Stomach (tissue), 4 donors: ENCODE data around the gene TULP1.

Experiments used
- CTCF ChIP-seq, 7 experiments: fragments of 450-650 bp in 4 of 7; fragments of 200-600 bp in 3 of 7; sonication (generic) in 3 of 7; IDR thresholded peaks; one replicate each; pipeline ENCODE4 v1.5.1; 2016 to 2019; ENCODE audit warnings: antibody characterized with exemption in 7 of 7, control low read depth in 2 of 7, mild to moderate bottlenecking in 1 of 7
- EP300 ChIP-seq: sonication (generic); formaldehyde crosslinking; IDR thresholded peaks from one replicate; pipeline ENCODE4 v1.6.1; 2017; ENCODE audit warnings: antibody characterized with exemption
- POLR2AphosphoS5 ChIP-seq, 3 donors: sonication (generic); formaldehyde crosslinking; IDR thresholded peaks; one replicate each; pipeline ENCODE4 v1.6.1; 2016; ENCODE audit warnings: antibody characterized with exemption in 3 of 3

GRCh38 chr6:35558571-35558970 lies 45.9 kb upstream of the TULP1 start:
- TF ChIP-seq EP300 = no peak
- TF ChIP-seq POLR2AphosphoS5 (IDR thresholded peaks at IDR 0.05) = no peak
- TF ChIP-seq CTCF (IDR thresholded peaks at IDR 0.05) = no peak
